ENCODE data around the gene TOPBP1.

Gene TOPBP1

GRCh38 chr3:133606342-133606741 lies 55.4 kb downstream of the TOPBP1 start:
- no peak for DNase-seq

DNA sequence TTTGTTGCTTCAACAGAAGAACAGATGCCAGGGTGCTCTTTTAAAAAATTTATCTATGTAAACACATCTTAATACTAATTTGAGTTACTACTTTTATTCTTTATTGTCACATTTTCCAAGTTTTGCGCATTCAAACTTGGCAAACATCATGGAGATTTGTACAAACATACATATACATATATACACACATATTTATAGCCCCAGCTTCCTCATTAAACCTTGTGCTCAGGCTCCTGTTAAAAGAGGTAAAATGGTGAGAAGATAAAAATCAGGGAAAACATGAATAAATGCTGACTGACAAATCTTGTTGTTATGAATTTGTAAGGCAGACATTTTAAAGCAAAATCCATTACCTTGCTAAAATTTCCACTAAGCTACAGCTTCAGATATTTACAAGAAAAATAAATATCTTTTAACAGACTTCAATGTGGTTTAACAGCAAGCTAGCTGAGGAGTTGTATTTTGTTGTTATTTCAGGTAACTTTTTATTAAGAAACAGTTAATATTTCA lies 61.1 kb downstream of the TOPBP1 start:
- no peak for DNase-seq

DNA sequence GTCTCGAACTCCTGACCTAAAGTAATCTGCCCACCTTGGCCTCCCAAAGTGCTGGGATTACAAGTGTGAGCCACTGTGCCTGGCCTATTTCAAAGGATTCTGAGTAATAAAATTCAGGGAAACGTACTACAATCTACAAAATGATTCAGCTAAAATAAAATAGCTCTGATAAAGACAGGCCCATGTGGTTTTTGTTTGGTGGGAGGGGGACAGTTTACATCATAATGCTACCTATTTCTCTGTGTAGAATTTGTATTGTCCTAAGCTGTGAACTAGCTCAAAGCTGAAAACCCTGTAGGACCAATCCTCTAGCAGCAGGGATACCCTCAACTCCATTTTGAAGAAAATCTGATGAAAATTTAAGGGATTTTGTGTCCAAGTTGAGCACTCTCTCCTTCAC lies 62.5 kb downstream of the TOPBP1 start:
- no peak for DNase-seq

- DNase-seq, result no peak
Observed at GRCh38 chr3:133598405-133598804, 63.3 kb downstream of the TOPBP1 start.

- no peak for DNase-seq
Observed at GRCh38 chr3:133595341-133595740, 66.4 kb downstream of the TOPBP1 start.

DNA sequence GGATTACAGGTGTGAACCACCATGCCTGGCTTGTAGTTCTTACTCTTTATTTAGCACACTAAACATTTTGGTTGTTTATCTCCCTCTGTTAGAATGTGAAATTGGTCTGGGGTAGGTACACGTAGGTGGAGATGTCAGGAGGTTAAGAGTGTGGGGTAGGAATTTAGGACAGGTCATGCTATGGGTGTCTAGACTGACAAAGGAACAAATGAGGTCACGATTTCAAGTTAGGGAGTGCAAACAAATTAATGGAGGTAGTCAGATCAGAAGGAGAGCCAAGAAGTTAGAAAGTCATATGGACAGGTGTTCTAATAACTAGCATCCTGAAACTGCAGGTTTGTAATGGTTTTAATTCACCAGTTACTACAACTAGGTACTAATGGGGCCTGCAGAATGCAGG lies 68.5 kb downstream of the TOPBP1 start:
- no peak for DNase-seq

DNA sequence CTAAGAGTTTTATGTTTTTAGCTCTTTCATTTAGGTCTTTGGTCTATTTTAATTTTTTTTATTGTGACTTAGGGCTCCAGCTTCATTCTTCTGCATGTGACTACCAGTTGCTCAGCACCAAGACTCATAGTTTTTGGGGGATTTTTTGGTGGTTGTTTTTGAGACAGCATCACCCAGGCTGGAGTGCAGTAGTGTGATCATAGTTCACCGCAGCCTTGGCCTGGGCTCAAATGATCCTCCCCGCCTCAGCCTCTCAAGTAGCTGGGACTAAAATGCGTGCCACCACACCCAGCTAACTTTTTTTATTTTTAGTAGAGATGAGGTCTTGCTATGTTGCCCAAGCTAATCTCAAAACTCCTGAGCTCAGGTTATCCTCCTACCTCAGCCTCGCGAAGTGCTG lies 68.9 kb downstream of the TOPBP1 start:
- DNase-seq, result no peak

DNA sequence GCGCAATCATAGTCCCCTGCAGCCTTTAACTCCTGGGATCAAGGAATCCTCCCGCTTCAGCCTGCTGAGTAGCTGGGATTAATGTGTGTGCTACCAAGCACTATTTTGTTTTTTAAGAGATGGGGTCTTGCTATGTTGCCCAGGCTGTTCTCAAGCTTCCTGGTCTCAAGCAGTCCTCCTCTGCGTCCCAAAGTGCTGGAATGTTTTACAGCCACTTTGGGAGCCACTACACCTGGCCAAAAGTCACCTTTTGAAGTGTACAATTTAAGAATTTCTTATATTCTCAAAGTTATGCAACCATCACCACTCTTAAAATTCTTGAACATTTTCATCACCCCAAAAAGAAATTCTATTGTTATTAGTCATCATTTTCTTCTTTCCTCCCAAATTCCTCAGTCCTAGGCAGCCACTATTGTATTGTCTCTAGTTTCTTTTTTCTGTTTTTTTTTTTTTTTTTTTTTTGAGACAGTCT lies 70.4 kb downstream of the TOPBP1 start:
- DNase-seq, result no peak

DNA sequence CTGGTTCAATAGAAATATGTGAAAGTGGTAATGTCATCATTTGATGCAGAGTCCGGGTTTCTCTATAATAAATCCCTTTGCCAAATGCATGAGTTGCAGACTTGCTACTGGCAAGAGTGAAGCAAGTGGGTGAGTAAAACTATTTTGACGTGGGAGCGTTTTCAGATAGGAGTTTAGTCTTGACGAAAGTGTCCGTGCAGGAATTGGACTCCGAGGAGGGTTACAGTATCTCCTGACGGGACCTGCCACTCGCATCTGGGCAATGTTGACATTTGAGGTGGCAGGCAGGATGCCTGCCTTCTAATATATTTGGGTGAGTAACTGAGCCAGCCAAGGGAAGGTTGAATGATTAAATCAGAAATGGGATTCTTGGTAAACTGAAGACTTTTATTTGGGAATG lies 72.2 kb downstream of the TOPBP1 start:
- DNase-seq, result no peak

- DNase-seq, result no peak
Observed at GRCh38 chr3:133588784-133589465, 72.8 kb downstream of the TOPBP1 start.

GRCh38 chr3:133588035-133588434 lies 73.7 kb downstream of the TOPBP1 start:
- DNase-seq, result no peak

GRCh38 chr3:133583396-133583795 lies 78.3 kb downstream of the TOPBP1 start:
- no peak for DNase-seq

DNA sequence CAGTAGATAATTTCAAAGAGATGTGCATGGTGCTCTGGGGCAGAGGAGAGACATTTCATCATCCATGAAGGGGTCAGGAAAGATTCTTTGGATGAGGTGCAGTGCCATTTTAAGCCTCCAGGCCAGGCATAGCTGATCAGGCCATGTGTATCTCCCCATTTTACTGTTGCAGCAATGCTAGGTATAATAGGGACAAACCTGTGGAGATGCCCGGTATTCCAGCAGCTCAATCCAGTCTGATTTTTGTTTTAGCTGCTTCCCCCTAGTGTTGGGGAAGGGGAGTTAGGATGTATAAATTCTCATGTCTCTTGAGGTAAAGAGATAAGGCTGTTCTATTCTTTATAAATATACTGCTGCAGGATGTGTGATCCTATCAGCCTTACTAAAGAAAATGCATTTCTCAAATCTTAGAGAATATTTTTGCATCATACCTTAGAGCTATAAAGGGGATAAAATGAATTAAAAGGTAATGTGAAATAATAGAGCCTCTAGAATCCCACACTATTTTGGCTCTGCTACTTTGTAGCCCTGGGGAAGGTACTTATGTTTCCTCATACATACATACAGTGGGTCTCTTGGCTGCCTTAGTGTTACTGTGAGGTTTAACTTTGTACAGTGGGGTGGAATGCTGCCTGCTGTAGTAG lies 83.1 kb downstream of the TOPBP1 start:
- DNase-seq, result no peak

GRCh38 chr3:133576169-133576568 lies 85.6 kb downstream of the TOPBP1 start:
- DNase-seq, result no peak

- DNase-seq, result no peak
Observed at GRCh38 chr3:133575086-133575485, 86.7 kb downstream of the TOPBP1 start.

- no peak for DNase-seq
Observed at GRCh38 chr3:133574260-133574881, 87.4 kb downstream of the TOPBP1 start.

- DNase-seq, result no peak
Observed at GRCh38 chr3:133573629-133574194, 88.0 kb downstream of the TOPBP1 start, which contains the start of gene CDV3. Gene CDV3 (plus strand): TSS chr3:133573686. CDS start chr3:133574045, 359 bp downstream.

- no peak for DNase-seq
Observed at GRCh38 chr3:133573054-133573628, 88.6 kb downstream of the TOPBP1 start.

GRCh38 chr3:133572158-133573053 lies 89.3 kb downstream of the TOPBP1 start:
- no peak for DNase-seq

DNA sequence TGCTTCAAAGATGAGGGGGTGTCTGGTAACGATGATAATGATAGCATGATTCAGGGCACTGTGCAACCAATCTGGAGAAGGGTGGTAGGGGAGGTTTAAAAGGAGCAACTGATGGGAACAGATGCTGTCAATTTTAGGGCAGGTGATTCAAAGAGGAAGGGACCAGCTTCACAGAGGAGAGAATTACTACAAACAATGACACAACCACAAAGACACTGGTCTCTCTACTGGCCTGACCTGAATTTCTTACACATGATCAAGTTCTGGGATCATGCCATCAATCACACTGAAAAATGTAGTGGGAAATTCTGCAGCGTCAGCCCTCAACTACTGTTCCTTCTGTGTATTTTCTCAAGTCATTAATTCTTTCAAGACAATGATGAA lies 90.8 kb downstream of the TOPBP1 start:
- DNase-seq, result no peak

- no peak for DNase-seq
Observed at GRCh38 chr3:133570139-133570936, 91.4 kb downstream of the TOPBP1 start.

All from NCI-H748 treated with DMSO at 0.1 percent for 48 hours (cell line).